Neural cell (in vitro differentiated cells): ENCODE results near the gene ZNF804A.

Experiments used
- CTCF ChIP-seq: fragments of 450-650 bp; IDR thresholded peaks from 2 replicates; pipeline ENCODE4 v1.5.1; 2014; ENCODE audit warnings: antibody characterized with exemption, mild to moderate bottlenecking, moderate library complexity; ENCODE audit not compliant: poor library complexity, severe bottlenecking
- EP300 ChIP-seq: fragments of 450-650 bp; conservative IDR thresholded peaks from 2 replicates; pipeline ENCODE4 v1.6.1; 2014; ENCODE audit warnings: antibody characterized with exemption, mild to moderate bottlenecking, moderate library complexity; ENCODE audit not compliant: poor library complexity, severe bottlenecking
- EZH2 ChIP-seq: fragments of 200-600, 300-800 bp; shearing (Covaris generic), sonication (generic); IDR thresholded peaks from 2 replicates; pipeline ENCODE4 v1.6.1; 2014; ENCODE audit warnings: antibody characterized with exemption, low read length, borderline replicate concordance, mild to moderate bottlenecking; ENCODE audit not compliant: insufficient read depth, poor library complexity, severe bottlenecking
- MXI1 ChIP-seq: fragments of 450-650 bp; conservative IDR thresholded peaks from 2 replicates; pipeline ENCODE4 v1.6.1; 2014; ENCODE audit warnings: antibody characterized with exemption, mild to moderate bottlenecking; ENCODE audit not compliant: poor library complexity, severe bottlenecking
- POLR2AphosphoS5 ChIP-seq: IDR thresholded peaks from 2 replicates; pipeline ENCODE4 v1.6.1; 2012
- TAF1 ChIP-seq: IDR thresholded peaks from 2 replicates; pipeline ENCODE4 v1.6.1; 2012; ENCODE audit warnings: low read depth
- TF ChIP-seq, protein P1 (sequence below): IDR thresholded peaks from 2 replicates; pipeline ENCODE4 v1.6.1; 2012; ENCODE audit warnings: borderline replicate concordance

DNA sequence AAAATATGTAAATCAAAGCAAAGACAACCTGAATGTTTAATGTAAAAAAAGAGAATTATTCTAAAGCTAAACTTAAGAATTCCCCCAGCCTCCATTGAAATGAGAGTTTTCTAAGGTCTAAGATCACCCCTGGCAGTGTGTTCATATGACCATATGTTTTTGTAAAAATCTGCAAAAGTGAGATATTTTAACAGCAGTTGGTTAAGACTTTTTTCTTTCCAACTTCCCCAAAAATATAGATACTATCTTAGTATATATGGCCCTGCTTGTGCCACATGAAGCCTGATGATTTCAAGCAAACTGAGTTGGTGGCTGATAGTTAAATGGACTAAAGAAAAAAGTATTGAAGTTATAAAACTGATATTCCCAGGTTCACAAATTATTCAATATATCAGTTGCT lies 35.4 kb downstream of the ZNF804A start:
- TF ChIP-seq CTCF (no peak), EZH2 (no peak), POLR2AphosphoS5 (no peak), EP300 (no peak), TAF1 (no peak), MXI1 (no peak)
- TF ChIP-seq, protein P1, sequence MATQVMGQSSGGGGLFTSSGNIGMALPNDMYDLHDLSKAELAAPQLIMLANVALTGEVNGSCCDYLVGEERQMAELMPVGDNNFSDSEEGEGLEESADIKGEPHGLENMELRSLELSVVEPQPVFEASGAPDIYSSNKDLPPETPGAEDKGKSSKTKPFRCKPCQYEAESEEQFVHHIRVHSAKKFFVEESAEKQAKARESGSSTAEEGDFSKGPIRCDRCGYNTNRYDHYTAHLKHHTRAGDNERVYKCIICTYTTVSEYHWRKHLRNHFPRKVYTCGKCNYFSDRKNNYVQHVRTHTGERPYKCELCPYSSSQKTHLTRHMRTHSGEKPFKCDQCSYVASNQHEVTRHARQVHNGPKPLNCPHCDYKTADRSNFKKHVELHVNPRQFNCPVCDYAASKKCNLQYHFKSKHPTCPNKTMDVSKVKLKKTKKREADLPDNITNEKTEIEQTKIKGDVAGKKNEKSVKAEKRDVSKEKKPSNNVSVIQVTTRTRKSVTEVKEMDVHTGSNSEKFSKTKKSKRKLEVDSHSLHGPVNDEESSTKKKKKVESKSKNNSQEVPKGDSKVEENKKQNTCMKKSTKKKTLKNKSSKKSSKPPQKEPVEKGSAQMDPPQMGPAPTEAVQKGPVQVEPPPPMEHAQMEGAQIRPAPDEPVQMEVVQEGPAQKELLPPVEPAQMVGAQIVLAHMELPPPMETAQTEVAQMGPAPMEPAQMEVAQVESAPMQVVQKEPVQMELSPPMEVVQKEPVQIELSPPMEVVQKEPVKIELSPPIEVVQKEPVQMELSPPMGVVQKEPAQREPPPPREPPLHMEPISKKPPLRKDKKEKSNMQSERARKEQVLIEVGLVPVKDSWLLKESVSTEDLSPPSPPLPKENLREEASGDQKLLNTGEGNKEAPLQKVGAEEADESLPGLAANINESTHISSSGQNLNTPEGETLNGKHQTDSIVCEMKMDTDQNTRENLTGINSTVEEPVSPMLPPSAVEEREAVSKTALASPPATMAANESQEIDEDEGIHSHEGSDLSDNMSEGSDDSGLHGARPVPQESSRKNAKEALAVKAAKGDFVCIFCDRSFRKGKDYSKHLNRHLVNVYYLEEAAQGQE: no peak
